OCI-LY7 (cell line): ENCODE results near the gene HTR1D.

Source experiments
- CTCF ChIP-seq: fragments of 200-600 bp; sonication (generic); conservative IDR thresholded peaks from 2 replicates; pipeline ENCODE4 v1.5.1; 2014; ENCODE audit warnings: mild to moderate bottlenecking, antibody characterized with exemption, low read length, moderate library complexity, mixed read lengths
- EZH2phosphoT487 ChIP-seq: fragments of 200-600 bp; sonication (generic); IDR thresholded peaks from 2 replicates; pipeline ENCODE4 v1.6.1; 2018; ENCODE audit warnings: low read depth, borderline replicate concordance, mild to moderate bottlenecking, mixed run types, antibody characterized with exemption, low read length, moderate library complexity, mixed read lengths

GRCh38 chr1:23178950-23179349, 38.4 kb downstream of the HTR1D start:
- peak; percentile 51; the same call in 1 of the 2 replicates for TF ChIP-seq CTCF
- no peak for TF ChIP-seq EZH2phosphoT487
